ENCODE results near the gene TXNRD1. TPM values are rescaled to one million over a fixed set of nuclear protein-coding genes. Genes with fewer than 3 reads are reported as not detected.

TXNRD1 gene
- total RNA-seq, 4 donors from 2014 or later = 76.0 to 141 (median 97.8) TPM

DNA sequence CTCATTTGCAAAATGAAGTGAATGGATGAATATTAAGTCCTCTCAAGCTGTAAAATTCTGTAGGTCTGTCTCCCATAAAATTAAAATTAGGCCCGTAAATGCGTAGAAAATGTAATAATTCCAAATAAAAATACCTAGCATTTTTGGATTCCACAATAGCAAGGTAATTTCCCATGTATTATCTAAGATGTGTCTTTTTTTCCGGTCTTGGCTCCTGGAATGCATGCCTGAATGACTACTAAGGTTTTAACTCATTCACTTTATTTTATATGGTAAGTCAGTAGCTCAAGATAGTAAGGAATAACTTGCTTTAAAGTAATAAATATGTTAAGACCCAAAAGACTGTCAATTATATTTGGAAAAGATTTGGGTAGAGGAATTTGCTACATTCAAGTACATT, 11.1 kb downstream of the TXNRD1 start:
- Histone ChIP-seq H3K9me3 (no peaks in the 10 kb centered on the region), H3K4me1 (no peaks in the 10 kb centered on the region), H3K4me3 (no peak overlapping the region), H3K27ac (no peak overlapping the region), H3K36me3 (no peaks in the 10 kb centered on the region), H3K27me3 (no peaks in the 10 kb centered on the region)
- TF ChIP-seq, protein P1, sequence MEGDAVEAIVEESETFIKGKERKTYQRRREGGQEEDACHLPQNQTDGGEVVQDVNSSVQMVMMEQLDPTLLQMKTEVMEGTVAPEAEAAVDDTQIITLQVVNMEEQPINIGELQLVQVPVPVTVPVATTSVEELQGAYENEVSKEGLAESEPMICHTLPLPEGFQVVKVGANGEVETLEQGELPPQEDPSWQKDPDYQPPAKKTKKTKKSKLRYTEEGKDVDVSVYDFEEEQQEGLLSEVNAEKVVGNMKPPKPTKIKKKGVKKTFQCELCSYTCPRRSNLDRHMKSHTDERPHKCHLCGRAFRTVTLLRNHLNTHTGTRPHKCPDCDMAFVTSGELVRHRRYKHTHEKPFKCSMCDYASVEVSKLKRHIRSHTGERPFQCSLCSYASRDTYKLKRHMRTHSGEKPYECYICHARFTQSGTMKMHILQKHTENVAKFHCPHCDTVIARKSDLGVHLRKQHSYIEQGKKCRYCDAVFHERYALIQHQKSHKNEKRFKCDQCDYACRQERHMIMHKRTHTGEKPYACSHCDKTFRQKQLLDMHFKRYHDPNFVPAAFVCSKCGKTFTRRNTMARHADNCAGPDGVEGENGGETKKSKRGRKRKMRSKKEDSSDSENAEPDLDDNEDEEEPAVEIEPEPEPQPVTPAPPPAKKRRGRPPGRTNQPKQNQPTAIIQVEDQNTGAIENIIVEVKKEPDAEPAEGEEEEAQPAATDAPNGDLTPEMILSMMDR (IDR thresholded peaks at IDR 0.05) = no peak
- no peak for TF ChIP-seq POLR2A (IDR thresholded peaks at IDR 0.05)
- intact Hi-C loops (cut with DNase I; ENCODE audit: low total_unique reads) = no loop called here
- DNase-seq = no peak

DNA sequence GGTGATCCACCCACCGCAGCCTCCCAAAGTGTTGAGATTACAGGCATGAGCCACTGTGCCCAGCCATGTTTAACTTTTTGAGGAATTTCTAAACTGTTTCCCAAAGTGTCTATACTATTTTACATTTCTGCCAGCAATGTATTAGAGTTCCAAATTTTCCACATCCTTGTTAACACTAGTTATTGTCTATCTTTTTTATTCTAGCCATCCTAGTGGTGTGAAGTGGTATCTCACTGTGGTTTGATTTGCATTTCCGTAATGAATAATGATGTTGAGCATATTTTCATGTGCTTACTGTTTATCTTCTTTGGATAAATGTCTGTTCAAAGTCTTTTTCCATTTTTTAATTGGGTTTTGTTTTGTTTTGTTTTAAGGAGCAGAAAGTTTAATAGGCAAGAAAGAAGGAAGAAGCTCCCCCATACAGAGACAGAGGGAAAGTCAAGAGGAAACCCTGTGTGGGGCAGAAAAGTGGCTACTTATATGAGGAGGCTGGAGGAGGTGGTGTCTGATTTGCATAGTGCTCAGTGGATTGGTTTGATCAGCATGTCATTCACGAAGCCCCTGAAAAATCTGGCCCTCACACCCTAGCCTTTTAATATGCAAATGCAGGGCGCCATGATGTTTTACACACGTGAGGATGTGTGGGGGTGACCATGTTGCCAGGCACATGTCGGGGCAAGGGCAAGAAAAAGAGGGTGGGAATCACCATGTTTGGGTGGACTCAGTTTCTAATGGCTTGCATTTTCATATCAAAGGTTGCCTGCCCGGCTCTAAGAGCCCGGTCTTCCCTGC, 14.9 kb downstream of the TXNRD1 start:
- H3K4me1 ChIP-seq = no peaks in the 10 kb centered on the region
- H3K9me3 ChIP-seq = peaks cover 0 to 9% of the 10 kb centered on the region in 2 donors
- TF ChIP-seq, protein P1 (IDR thresholded peaks at IDR 0.05) = no peak
- no peak for TF ChIP-seq POLR2A (IDR thresholded peaks at IDR 0.05)
- intact Hi-C loops (cut with DNase I; ENCODE audit: low total_unique reads) = no loop called here
- H3K27ac ChIP-seq = no peak overlapping the region
- no peak for DNase-seq
- no peak overlapping the region for H3K4me3 ChIP-seq
- no peaks in the 10 kb centered on the region for H3K27me3 ChIP-seq
- no peaks in the 10 kb centered on the region for H3K36me3 ChIP-seq

- H3K27me3 ChIP-seq = no peaks in the 10 kb centered on the region
- H3K4me3 ChIP-seq = no peak overlapping the region
- H3K27ac ChIP-seq = no peak overlapping the region
- no peaks in the 10 kb centered on the region for H3K4me1 ChIP-seq
- H3K9me3 ChIP-seq = peaks cover 0 to 13% of the 10 kb centered on the region in 2 donors
- intact Hi-C loops (cut with DNase I; ENCODE audit: low total_unique reads) = no loop called here
- no peak for DNase-seq
- TF ChIP-seq, protein P1 (IDR thresholded peaks at IDR 0.05) = no peak
- no peak for TF ChIP-seq POLR2A (IDR thresholded peaks at IDR 0.05)
- no peaks in the 10 kb centered on the region for H3K36me3 ChIP-seq
Observed at GRCh38 chr12:104232609-104233280, 17.2 kb downstream of the TXNRD1 start.

DNA sequence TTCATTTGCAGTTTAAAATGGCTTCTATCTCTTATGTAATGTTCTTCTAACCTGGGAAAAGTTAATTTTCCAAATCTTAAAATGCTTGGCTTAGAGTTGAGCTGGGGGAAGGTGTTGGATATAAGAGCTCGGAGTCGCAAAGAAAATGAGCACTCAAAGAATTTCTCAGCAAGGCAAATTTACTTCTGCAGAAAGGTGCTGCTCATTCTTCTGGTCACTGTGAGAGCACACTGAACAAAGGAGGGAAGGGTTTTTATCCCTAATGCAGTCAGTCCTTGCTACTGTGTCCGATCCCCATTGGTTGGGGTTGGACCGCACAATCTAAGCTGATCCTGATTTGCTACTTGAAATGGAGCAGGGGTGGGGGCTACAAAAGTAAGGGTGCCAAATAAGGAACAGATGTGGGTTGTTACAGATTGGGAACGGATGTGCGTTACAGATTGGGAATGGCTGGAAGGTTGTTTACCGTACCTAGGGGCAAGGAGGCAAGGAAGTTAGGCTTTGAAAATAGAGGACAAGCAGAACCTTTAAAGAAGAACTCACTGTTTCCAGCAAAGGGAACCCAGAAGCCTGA, 19.4 kb downstream of the TXNRD1 start:
- H3K27ac ChIP-seq = no peak overlapping the region
- no peaks in the 10 kb centered on the region for H3K36me3 ChIP-seq
- H3K27me3 ChIP-seq = no peaks in the 10 kb centered on the region
- no peak overlapping the region for H3K4me3 ChIP-seq
- no peak for DNase-seq
- no peaks in the 10 kb centered on the region for H3K4me1 ChIP-seq
- intact Hi-C loops (cut with DNase I; ENCODE audit: low total_unique reads) = no loop called here
- peaks cover 0 to 13% of the 10 kb centered on the region in 2 donors for H3K9me3 ChIP-seq
- no peak for TF ChIP-seq POLR2A (IDR thresholded peaks at IDR 0.05)
- TF ChIP-seq, protein P1 (IDR thresholded peaks at IDR 0.05) = no peak

DNA sequence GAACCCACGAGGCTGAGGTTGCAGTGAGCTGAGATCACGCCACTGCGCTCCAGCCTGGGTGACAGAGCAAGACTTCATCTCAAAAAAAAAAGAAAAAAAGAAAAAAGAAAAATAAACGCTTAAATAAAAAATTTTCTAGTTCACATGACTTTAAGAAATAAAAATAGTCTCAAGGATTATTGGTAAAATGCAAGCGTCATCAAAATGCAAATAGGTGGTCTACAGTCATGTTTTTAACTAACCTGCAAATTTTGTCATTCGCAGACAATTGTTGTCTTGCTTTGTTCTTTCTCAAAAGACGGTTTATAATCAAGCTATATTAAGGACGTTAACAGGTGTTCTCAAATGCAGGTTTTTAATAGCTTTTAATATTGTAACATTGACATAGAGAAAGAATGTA, 22.4 kb downstream of the TXNRD1 start:
- Histone ChIP-seq H3K27me3 (no peaks in the 10 kb centered on the region), H3K4me3 (no peak overlapping the region), H3K36me3 (no peaks in the 10 kb centered on the region), H3K27ac (no peak overlapping the region), H3K9me3 (peaks cover 0 to 13% of the 10 kb centered on the region in 2 donors), H3K4me1 (no peaks in the 10 kb centered on the region)
- TF ChIP-seq, protein P1 (IDR thresholded peaks at IDR 0.05) = no peak
- TF ChIP-seq POLR2A (IDR thresholded peaks at IDR 0.05) = no peak
- intact Hi-C loops (cut with DNase I; ENCODE audit: low total_unique reads) = no loop called here
- DNase-seq = no peak

All from uterus (tissue), 4 donors.